Stimulated activated CD4-positive, alpha-beta T cell treated with anti-CD3 and anti-CD28 coated beads, Interleukin-1b, Interleukin-23, amount 100 ng/mL, for 1 hour (primary cell): ENCODE data around the gene PNMA8A.

Source experiments
- DNase-seq, 2 donors: peaks; one replicate each; pipeline ENCODE4 v3.0.0-alpha.2; 2020; ENCODE audit warnings: low read depth in 2 of 2

The PNMA8A gene

GRCh38 chr19:46492841-46493235, 21.5 kb upstream of the PNMA8A start:
- DNase-seq = no peak

- DNase-seq = no peak
Measured at GRCh38 chr19:46491975-46492682, 20.8 kb upstream of the PNMA8A start.

- DNase-seq = no peak
Measured at GRCh38 chr19:46490774-46491173, 19.4 kb upstream of the PNMA8A start.

- no peak for DNase-seq
Measured at GRCh38 chr19:46489445-46490272, 18.3 kb upstream of the PNMA8A start.

GRCh38 chr19:46488551-46488950, 17.2 kb upstream of the PNMA8A start:
- DNase-seq = no peak

GRCh38 chr19:46487802-46488445, 16.6 kb upstream of the PNMA8A start:
- DNase-seq = peak; percentile 29 to 70

- no peak for DNase-seq
Measured at GRCh38 chr19:46487178-46487801, 15.9 kb upstream of the PNMA8A start.

- no peak for DNase-seq
Measured at GRCh38 chr19:46486358-46486757, 15.0 kb upstream of the PNMA8A start.

- no peak for DNase-seq
Measured at GRCh38 chr19:46484656-46485055, 13.3 kb upstream of the PNMA8A start.

- DNase-seq = no peak
Measured at GRCh38 chr19:46482631-46483030, 11.3 kb upstream of the PNMA8A start.

GRCh38 chr19:46481947-46482346, 10.6 kb upstream of the PNMA8A start:
- no peak for DNase-seq

- DNase-seq = no peak
Measured at GRCh38 chr19:46481223-46481848, 10.0 kb upstream of the PNMA8A start.

- no peak for DNase-seq
Measured at GRCh38 chr19:46480415-46480814, 9.1 kb upstream of the PNMA8A start.

GRCh38 chr19:46478356-46478986, 7.1 kb upstream of the PNMA8A start:
- DNase-seq = no peak

- no peak for DNase-seq
Measured at GRCh38 chr19:46475986-46476385, 4.6 kb upstream of the PNMA8A start.

GRCh38 chr19:46474211-46474610, 2.8 kb upstream of the PNMA8A start:
- no peak for DNase-seq

GRCh38 chr19:46472592-46472991, 1.2 kb upstream of the PNMA8A start:
- DNase-seq = no peak

- no peak for DNase-seq
Measured at GRCh38 chr19:46471811-46472543, 614 bp upstream of the PNMA8A start.

GRCh38 chr19:46470376-46470775, 987 bp downstream of the PNMA8A start:
- no peak for DNase-seq

GRCh38 chr19:46469541-46470185, 1.7 kb downstream of the PNMA8A start:
- DNase-seq = no peak
